ENCODE measurements around the gene CGNL1.

- no peak for TF ChIP-seq CTCF (IDR thresholded peaks at IDR 0.05; ENCODE audit: low read length)
- TF ChIP-seq EZH2 (IDR thresholded peaks at IDR 0.05; ENCODE audit: borderline replicate concordance, low read length): no peak
Measured at GRCh38 chr15:57398336-57398735, 22.0 kb downstream of the CGNL1 start.
